Adrenal gland (tissue), 12 donors: ENCODE data around the gene DNM2. TPM values are rescaled to one million over a fixed set of nuclear protein-coding genes. Genes with fewer than 3 reads are reported as not detected.
A peak's percentile ranks its signal among the peaks of the same experiment; 100 is the strongest.
"Not testable (repeated sequence)": the region's sequence is repeated elsewhere in the genome, so short reads cannot be mapped to it uniquely, and the experiment has no call there.

ENCODE experiments used
- DNase-seq, 7 donors: peaks; one replicate each; pipeline ENCODE4 v3.0.0-alpha.2; 2019 to 2020
- H3K27ac ChIP-seq, 5 donors: fragments of 200-600 bp; sonication (generic) in 4 of 5; 1 replicate in 3 of 5; 2 replicates in 2 of 5; pipeline versions ENCODE4 v1.5.1 to v1.8.0; 2016 to 2020; ENCODE audit warnings: mild to moderate bottlenecking in 1 of 5
- H3K27me3 ChIP-seq: fragments of 200-600 bp; 2 replicates; pipeline ENCODE4 v1.8.0; 2021
- H3K36me3 ChIP-seq, 2 donors: fragments of 200-600 bp; replicated peaks in 1 of 2; 1 replicate in 1 of 2; 2 replicates in 1 of 2; pipeline versions ENCODE4 v1.5.1 to v1.8.0; 2018 to 2022
- H3K4me1 ChIP-seq, 2 donors: fragments of 200-600 bp; replicated peaks in 1 of 2; 1 replicate in 1 of 2; 2 replicates in 1 of 2; pipeline versions ENCODE4 v1.5.1 to v1.8.0; 2018 to 2021
- H3K4me3 ChIP-seq, 4 donors: fragments of 200-600 bp; sonication (generic) in 3 of 4; one replicate each; pipeline ENCODE4 v1.5.1; 2016 to 2018
- H3K9me3 ChIP-seq, 3 donors: fragments of 200-600 bp; sonication (generic) in 1 of 3; replicated peaks in 1 of 3; 1 replicate in 2 of 3; 2 replicates in 1 of 3; pipeline versions ENCODE4 v1.5.1 to v1.8.0; 2016 to 2021
- POLR2A ChIP-seq, 2 donors: fragments of 450-650 bp; IDR thresholded peaks; one replicate each; pipeline ENCODE4 v1.6.1; 2017; ENCODE audit warnings: antibody characterized with exemption in 2 of 2, mild to moderate bottlenecking in 2 of 2, moderate library complexity in 1 of 2
- WGBS, 4 donors: extraction: QIAGEN DNeasy Blood & Tissue Kit in 2 of 4; methylation state at CpG; one replicate each; pipeline versions ENCODE4 v1.1.5 to v1.1.7; 2013 to 2017; 5-methylcytosine and 5-hydroxymethylcytosine counted together
- intact Hi-C, 2 donors: fragments of 100-400 bp; cut with DNase I; formaldehyde crosslinking; loops; one replicate each; pipeline versions ENCODE4 v1.14.1 to v1.15.0; 2022 to 2023
- polyA plus RNA-seq, 3 donors: library from polyadenylated mRNA; stranded (reverse); fragments of 200-250 nt in 2 of 3; fragments of 350-450 nt in 1 of 3; fragmentation: Illumina TruSeq in 1 of 3; extraction: RNeasy Lipid Tissue Mini Kit (QIAGEN cat#74804) in 1 of 3; gene quantifications; one replicate each; pipeline ENCODE4 v1.2.3, GENCODE V29; 2013 to 2014
- total RNA-seq, 9 donors: library from RNA; depleted of rRNA in 4 of 9; stranded (reverse); fragments of >200 nt in 4 of 9; fragments of 120-200 nt in 1 of 9; fragmentation: NEBNext Ultra II Directional in 1 of 9; extraction: Animal tissue kit (Norgen Biotek cat#: 25700) in 1 of 9; gene quantifications; one replicate each; pipeline versions ENCODE4 v1.1.0 to v1.2.4, GENCODE V29; 2013 to 2023
- TF ChIP-seq, protein P1 (sequence below), 6 experiments: fragments of 450-650 bp in 4 of 6; fragments of 200-600 bp in 2 of 6; sonication (generic) in 1 of 6; IDR thresholded peaks; 1 replicate in 5 of 6; 2 replicates in 1 of 6; pipeline versions ENCODE4 v1.5.1 to v1.8.0; 2016 to 2021; ENCODE audit warnings: antibody characterized with exemption in 6 of 6, mild to moderate bottlenecking in 2 of 6, moderate library complexity in 1 of 6
- donor health status: healthy with polysubstance abuse.
- donor health status: Bipolar disorder and iron deficiency.
- donor health status: DM: yes; HTN: yes; CAD: no.
- donor health status: DM: no; HTN: no; CAD: no.
- donor health status: DM: no; HTN: no; CAD: no.
- donor health status: DM: yes; HTN: yes; CAD: no.

DNM2 gene
- total and polyA plus RNA-seq, 12 donors, result 73.3 to 196 (median 153) TPM

DNA sequence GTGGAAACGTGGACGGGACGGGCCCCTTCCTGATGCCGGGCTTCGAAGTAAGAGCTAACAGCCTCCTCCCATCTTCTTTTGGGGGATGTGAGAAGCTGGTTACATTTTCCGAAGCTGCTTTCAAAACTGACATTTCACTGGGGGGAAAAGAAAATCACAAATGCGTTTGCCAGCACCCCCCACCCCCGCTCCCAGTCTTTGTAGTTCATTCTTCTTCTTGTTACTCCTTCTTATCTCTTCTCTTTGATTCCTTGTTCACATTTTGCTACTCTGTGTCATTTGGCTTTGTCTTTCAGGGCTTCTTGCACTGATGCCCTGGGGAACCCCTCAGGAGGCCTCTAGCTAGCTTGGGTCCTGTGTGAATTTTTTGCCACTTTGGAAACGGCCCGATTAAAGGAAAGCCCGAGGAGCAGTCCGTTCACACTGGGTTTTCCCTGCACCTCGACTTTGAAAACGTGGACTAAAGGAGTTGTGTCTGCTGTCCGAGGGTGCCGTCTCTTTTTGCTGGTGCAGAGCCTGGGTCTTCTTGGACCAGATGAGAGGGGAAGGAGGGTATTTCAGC, 154.7 kb downstream of the DNM2 start:
- H3K27me3 ChIP-seq, result no peaks in the 10 kb centered on the region
- H3K4me3 ChIP-seq, result peak overlapping the region in 2 of 4 donors; percentile 62 to 99
- H3K36me3 ChIP-seq, result no peaks in the 10 kb centered on the region
- H3K9me3 ChIP-seq, result no peaks in the 10 kb centered on the region
- peak overlapping the region in 3 of 5 donors; percentile 47 to 94 (median 63) for H3K27ac ChIP-seq
- 12 to 17% (median 13%) methylated on average over 16 of the region's 16 CpGs for WGBS, 4 donors
- H3K4me1 ChIP-seq, result peaks cover 12 to 37% of the 10 kb centered on the region in 2 donors
- intact Hi-C loops, result loop anchor here (5.0 kb wide), 2 partner anchors 50 to 55 kb away; partner anchors contain the start of genes TIMM29 (in 1 of the 2) and YIPF2 (in 1 of the 2)
- DNase-seq, result no peak
- TF ChIP-seq, protein P1, sequence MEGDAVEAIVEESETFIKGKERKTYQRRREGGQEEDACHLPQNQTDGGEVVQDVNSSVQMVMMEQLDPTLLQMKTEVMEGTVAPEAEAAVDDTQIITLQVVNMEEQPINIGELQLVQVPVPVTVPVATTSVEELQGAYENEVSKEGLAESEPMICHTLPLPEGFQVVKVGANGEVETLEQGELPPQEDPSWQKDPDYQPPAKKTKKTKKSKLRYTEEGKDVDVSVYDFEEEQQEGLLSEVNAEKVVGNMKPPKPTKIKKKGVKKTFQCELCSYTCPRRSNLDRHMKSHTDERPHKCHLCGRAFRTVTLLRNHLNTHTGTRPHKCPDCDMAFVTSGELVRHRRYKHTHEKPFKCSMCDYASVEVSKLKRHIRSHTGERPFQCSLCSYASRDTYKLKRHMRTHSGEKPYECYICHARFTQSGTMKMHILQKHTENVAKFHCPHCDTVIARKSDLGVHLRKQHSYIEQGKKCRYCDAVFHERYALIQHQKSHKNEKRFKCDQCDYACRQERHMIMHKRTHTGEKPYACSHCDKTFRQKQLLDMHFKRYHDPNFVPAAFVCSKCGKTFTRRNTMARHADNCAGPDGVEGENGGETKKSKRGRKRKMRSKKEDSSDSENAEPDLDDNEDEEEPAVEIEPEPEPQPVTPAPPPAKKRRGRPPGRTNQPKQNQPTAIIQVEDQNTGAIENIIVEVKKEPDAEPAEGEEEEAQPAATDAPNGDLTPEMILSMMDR (IDR thresholded peaks at IDR 0.05), result no peak
- TF ChIP-seq POLR2A (IDR thresholded peaks at IDR 0.05), result no peak

DNA sequence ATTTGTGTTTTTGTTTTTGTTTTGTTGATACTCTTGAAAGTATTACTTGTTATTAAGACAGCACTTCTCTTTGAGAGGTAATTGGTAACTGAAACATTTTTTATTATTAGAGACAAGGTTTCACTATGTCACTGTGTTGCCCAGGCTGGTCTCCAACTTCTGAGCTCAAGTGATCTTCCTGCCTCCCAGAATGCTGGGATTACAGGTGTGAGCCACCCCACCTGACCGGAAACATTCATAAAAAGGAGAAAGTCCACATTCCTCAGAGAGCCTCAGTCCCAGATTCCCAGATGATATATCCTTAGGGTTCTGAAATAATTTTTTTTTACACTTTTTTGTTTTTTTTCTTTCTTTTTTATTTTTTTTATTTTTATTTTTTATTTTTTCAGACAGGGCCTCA, 156.1 kb downstream of the DNM2 start:
- TF ChIP-seq POLR2A (IDR thresholded peaks at IDR 0.05), result no peak
- TF ChIP-seq, protein P1 (IDR thresholded peaks at IDR 0.05), result no peak
- no peaks in the 10 kb centered on the region for H3K27me3 ChIP-seq
- no peak overlapping the region for H3K27ac ChIP-seq
- H3K4me1 ChIP-seq, result peaks cover 12 to 39% of the 10 kb centered on the region in 2 donors
- intact Hi-C loops, result loop anchor here (5.0 kb wide), 2 partner anchors 48 to 53 kb away; partner anchors contain the start of genes TIMM29 (in 1 of the 2) and YIPF2 (in 1 of the 2)
- H3K36me3 ChIP-seq, result no peaks in the 10 kb centered on the region
- H3K4me3 ChIP-seq, result no peak overlapping the region
- no peak for DNase-seq
- WGBS, 4 donors, result 89 to 100% (median 94%) methylated on average over 1 of the region's 1 CpG
- no peaks in the 10 kb centered on the region for H3K9me3 ChIP-seq

DNA sequence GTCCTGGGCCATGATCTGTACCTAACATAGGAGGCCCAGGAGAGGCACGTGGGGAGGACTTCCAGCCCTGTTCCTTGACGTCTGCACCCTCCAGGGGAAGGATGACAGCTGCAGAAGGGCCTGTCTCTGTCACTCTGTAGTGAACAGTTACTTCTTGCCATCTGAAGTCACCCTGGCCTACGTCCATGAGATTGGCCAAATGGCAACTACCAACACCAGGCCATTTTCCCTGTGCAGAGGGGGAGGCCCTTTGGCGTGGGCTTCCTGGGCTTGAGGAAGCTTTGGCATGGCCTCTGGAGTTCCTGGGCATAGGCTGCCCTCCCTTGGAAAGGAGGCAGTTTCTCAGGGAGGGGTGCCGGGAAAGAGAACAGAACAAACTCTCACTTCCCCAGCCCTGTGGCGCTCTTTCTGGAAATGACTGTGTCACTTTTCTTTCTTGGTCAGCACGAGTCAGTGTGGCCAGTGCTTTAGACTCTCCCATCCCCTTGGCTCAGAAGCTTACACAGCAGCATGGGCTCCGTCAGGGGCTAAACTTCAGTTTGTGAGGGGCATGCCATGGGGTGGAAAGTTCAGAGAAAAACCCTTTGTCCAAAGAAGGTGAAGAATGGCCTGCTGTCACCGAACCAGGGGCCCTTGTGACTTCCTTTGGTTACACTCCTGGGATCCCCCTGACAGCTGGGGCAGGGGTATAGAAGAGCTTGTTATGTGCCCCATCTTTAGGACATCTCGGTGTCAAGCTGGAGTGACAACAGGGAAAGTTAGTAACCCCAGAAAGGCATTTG, 158.8 kb downstream of the DNM2 start:
- peak overlapping the region; percentile 4 to 80 (median 76) for H3K27ac ChIP-seq
- no peaks in the 10 kb centered on the region for H3K36me3 ChIP-seq
- intact Hi-C loops, result no loop called here
- WGBS, 4 donors, result 61 to 76% (median 68%) methylated on average over 4 to 10 of the region's 10 CpGs
- peak in 5 of 7 donors; percentile 36 to 58 (median 47) for DNase-seq
- peaks cover 12 to 46% of the 10 kb centered on the region in 2 donors for H3K4me1 ChIP-seq
- TF ChIP-seq POLR2A (IDR thresholded peaks at IDR 0.05), result no peak
- TF ChIP-seq, protein P1 (IDR thresholded peaks at IDR 0.05), result no peak
- no peaks in the 10 kb centered on the region for H3K9me3 ChIP-seq
- H3K27me3 ChIP-seq, result no peaks in the 10 kb centered on the region
- no peak overlapping the region for H3K4me3 ChIP-seq

DNA sequence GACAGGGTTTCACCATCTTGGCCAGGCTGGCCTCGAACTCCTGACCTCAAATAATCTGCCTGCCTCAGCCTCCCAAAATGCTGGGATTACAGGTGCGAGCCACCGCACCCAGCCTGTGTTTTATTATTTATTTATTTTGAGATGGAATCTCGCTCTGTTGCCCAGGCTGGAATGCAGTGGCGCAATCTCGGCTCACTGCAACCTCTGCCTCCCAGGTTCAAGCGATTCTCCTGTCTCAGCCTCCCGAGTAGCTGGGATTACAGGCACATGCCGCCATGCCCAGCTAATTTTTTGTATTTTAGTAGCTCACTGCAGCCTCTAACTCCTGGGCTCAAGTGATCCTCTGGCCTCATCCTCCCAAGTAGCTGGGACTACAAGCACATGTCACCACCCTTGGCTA, 159.7 kb downstream of the DNM2 start:
- H3K4me3 ChIP-seq, DNase-seq, H3K36me3 ChIP-seq, intact Hi-C loops, H3K9me3 ChIP-seq, H3K27me3 ChIP-seq: not testable (repeated sequence)
- H3K4me1 ChIP-seq, result peaks cover 12 to 42% of the 10 kb centered on the region in 2 donors
- H3K27ac ChIP-seq, result peak overlapping the region in 3 of 5 donors; percentile 53 to 80 (median 77)
- WGBS, 4 donors, result 95 to 98% (median 95%) methylated on average over 9 of the region's 9 CpGs
